Measurements from ENCODE around the gene ETV3. TPM values are rescaled to one million over a fixed set of nuclear protein-coding genes. Genes with fewer than 3 reads are reported as not detected.

Gene ETV3
- total and polyA plus RNA-seq, 10 of the 15 experiments (the other 5 are each of a cell fraction or from before 2014, with no cell fraction given): 1.7 to 13.8 (median 7.2) TPM

GRCh38 chr1:157147906-157148700 lies 9.9 kb upstream of the ETV3 start:
- CTCF ChIA-PET: interaction anchor here (1.0 to 18.4 kb wide), 7 partner anchors 9 to 63 kb away, joined by 3 to 715 read pairs (median 6); no protein-coding TSS in a partner anchor
- peak overlapping the region; percentile 44 for H2AFZ ChIP-seq (ENCODE audit: control insufficient read depth, low read depth, low read length)
- BruUV-seq (replicated peaks): no TSS peak
- RAD21 ChIA-PET (ENCODE audit: unreplicated experiment): interaction anchor here (0.6 to 14.0 kb wide), 4 partner anchors 8 to 944 kb away, joined by 4 to 442 read pairs (median 6); no protein-coding TSS in a partner anchor
- ATAC-seq: peak; percentile 64
- no peaks in the 10 kb centered on the region for H3K36me3 ChIP-seq (ENCODE audit: control insufficient read depth in 2 of 2, insufficient read depth in 2 of 2, low read length in 1 of 2)
- no peaks in the 10 kb centered on the region for H3K27me3 ChIP-seq (replicated peaks in 1 of 2; ENCODE audit: control insufficient read depth in 2 of 2, insufficient read depth in 2 of 2, low read length in 1 of 2)
- no peaks in the 10 kb centered on the region; the same call in 1 of the 2 replicates for H3K4me1 ChIP-seq (ENCODE audit: control insufficient read depth, insufficient read depth, low read length)
- no peak overlapping the region for H3K4me3 ChIP-seq
- no peak for FAIRE-seq
- H3K27ac ChIP-seq (ENCODE audit: control insufficient read depth, insufficient read depth): no peak overlapping the region
- intact Hi-C loops (cut with micrococcal nuclease; ENCODE audit: unreplicated experiment) (no loop called here), in situ Hi-C loops (cut with MboI) (no loop called here)
- no peaks in the 10 kb centered on the region for H3K9me3 ChIP-seq (replicated peaks; ENCODE audit: control insufficient read depth, insufficient read depth, low read length)
- SMC1A ChIA-PET (ENCODE audit: uncharacterized antibody, unreplicated experiment): interaction anchor here (0.5 to 14.0 kb wide), 7 partner anchors 9 to 100 kb away, joined by 3 to 383 read pairs (median 9); no protein-coding TSS in a partner anchor
- 52% methylated on average over 10 of the region's 10 CpGs for WGBS (ENCODE audit: insufficient coverage, insufficient replicate concordance, low lambda C conversion rate, missing lambda C conversion rate)
- DNase-seq (ENCODE audit: low read depth, low spot score): no peak
- H4K20me1 ChIP-seq (ENCODE audit: control insufficient read depth, insufficient read depth): no peaks in the 10 kb centered on the region
- H3K9ac ChIP-seq (ENCODE audit: control insufficient read depth, insufficient read depth, low read length): no peak overlapping the region
- no peak overlapping the region for H3K4me2 ChIP-seq (ENCODE audit: control insufficient read depth, insufficient read depth)
- no peaks in the 10 kb centered on the region for H3K79me2 ChIP-seq (ENCODE audit: control insufficient read depth, insufficient read depth, low read length)
- POLR2A ChIA-PET: interaction anchor here (1.1 to 1.7 kb wide), 2 partner anchors 33 to 49 kb away, joined by 3 to 4 read pairs; partner anchors contain the start of gene ETV3L
- TF ChIP-seq DPF2 (IDR thresholded peaks at IDR 0.05) (0 out of 2 replicates have a peak, but pooled peaks have one; percentile 33), ZBTB33 (IDR thresholded peaks at IDR 0.05) (peak; percentile 61; the same call in 1 of the 2 replicates), NRF1 (conservative IDR thresholded peaks at IDR 0.05; ENCODE audit: low read depth, low read length) (no peak), IKZF2 (IDR thresholded peaks at IDR 0.05) (peak in 1 of 2 experiments; percentile 12; a peak in 1 of 4 replicates), SMAD1 (IDR thresholded peaks at IDR 0.05; ENCODE audit: low read depth, partially characterized antibody) (no peak), NFYA (IDR thresholded peaks at IDR 0.05; ENCODE audit: borderline replicate concordance, low read depth, low read length) (no peak), YY1 (IDR thresholded peaks at IDR 0.05; ENCODE audit: low read depth, low read length) (no peak), SPI1 (IDR thresholded peaks at IDR 0.05; ENCODE audit: borderline replicate concordance, insufficient read depth, low read depth, low read length) (peak; percentile 76), YBX1 (IDR thresholded peaks at IDR 0.05) (no peak), RELB (IDR thresholded peaks at IDR 0.05; ENCODE audit: low read depth) (no peak), MLLT1 (IDR thresholded peaks at IDR 0.05) (0 out of 2 replicates have a peak, but pooled peaks have one; percentile 35), IKZF1 (conservative IDR thresholded peaks at IDR 0.05) (peak; percentile 43), GABPA (IDR thresholded peaks at IDR 0.05; ENCODE audit: low read depth) (no peak), PKNOX1 (IDR thresholded peaks at IDR 0.05) (no peak), ZNF274 (IDR thresholded peaks at IDR 0.05; ENCODE audit: insufficient read depth, insufficient read length) (no peak), NFIC (IDR thresholded peaks at IDR 0.05; ENCODE audit: low read depth, low read length) (no peak), ZBED1 (IDR thresholded peaks at IDR 0.05; ENCODE audit: borderline replicate concordance) (no peak), NR2F1 (conservative IDR thresholded peaks at IDR 0.05) (peak; percentile 69; the same call in 1 of the 2 replicates)

Measured in GM12878 (cell line).